NAMALWA (cell line): ENCODE results near the gene FAM168B.

ENCODE experiments used
- DNase-seq: peaks from one replicate; pipeline ENCODE4 v3.0.0-alpha.2; 2015; ENCODE audit warnings: low spot score

Gene FAM168B

GRCh38 chr2:131039908-131040660, 53.2 kb downstream of the FAM168B start:
- no peak for DNase-seq

DNA sequence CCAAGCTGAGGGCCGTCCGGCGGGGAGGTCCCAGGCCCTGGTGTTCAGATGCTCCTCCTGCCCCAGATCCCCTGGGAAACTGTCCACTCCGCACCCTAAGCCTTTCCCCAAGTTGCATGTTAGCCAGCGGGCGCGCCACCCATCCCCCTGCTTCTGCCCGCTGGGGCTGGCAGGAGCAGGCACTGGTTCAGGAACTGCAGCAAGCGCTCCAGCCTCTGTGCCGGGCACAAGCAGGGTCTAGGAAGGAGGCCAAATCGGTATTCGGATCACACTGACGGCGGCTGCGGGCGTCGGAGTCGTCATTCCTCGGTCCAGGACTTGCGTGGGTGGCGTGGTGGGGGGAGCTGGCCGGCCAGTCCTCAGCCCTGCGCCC, 53.7 kb downstream of the FAM168B start:
- no peak for DNase-seq

GRCh38 chr2:131039101-131039440, 54.2 kb downstream of the FAM168B start:
- DNase-seq, result no peak

GRCh38 chr2:131038258-131039100, 54.8 kb downstream of the FAM168B start:
- no peak for DNase-seq

DNA sequence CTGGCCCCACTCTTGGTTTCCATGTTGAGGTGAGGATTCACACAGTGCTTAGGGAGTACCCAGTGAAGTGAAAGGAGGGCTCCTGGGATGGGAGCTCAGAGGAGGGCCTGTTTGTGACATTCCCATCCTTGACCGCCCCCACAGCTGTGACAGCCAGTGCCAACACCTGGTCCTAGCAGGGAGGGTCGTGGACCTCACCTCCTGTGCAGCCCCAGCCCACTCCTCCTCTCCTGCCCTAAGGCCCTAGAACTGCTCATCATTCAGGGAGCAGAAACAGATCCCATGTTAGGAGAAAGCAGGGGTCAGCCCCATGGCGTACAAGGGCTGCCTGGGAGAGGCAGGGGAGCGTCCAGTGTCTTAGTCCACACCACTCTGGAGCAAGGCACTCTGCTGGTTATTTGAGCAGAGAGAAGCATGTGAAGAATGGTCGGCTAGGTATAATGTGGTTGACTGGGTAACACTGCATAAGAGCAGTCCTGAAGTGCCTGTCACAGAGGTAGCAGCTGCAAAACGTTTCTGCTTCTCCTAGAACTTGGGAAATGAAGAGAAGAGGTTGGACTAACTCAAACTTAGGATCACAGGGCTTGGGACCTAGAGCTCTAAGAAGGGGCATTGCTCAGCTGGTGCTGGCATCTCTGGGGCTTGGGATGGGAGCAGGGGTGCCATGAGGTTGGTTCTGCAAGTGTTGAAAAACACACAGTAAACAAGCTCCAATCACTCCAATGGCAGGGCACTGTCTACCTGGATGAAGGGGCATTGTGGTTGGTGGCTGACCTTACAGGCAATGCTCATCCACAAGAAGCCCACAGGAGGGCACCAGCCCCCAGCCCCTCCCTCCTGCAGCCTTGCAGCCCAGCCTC, 55.6 kb downstream of the FAM168B start:
- DNase-seq, result no peak

- DNase-seq, result no peak
These were observed 56.4 kb downstream of the FAM168B start for GRCh38 chr2:131036696-131037397.

GRCh38 chr2:131036269-131036668, 57.0 kb downstream of the FAM168B start:
- DNase-seq, result no peak

DNA sequence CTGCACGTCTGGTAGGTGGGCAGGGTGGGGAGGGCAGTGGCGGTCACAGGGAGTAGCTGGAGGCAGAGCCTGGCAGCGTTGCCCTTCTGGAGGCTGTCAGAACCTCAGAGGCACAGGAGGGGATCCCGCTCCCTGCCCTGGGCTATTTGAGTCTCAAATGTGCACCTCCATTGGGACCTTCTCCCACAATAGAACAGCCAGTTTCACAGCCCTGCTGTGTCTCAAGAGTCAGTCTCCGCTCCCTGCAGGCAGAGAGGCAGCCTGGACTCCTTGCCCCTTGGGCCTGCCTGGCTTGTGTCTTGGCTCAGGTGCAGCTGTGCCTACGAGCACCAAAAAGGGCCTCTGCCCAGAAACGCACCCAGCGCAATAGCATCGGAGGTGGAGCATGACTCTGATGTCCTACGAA, 57.4 kb downstream of the FAM168B start:
- no peak for DNase-seq

DNA sequence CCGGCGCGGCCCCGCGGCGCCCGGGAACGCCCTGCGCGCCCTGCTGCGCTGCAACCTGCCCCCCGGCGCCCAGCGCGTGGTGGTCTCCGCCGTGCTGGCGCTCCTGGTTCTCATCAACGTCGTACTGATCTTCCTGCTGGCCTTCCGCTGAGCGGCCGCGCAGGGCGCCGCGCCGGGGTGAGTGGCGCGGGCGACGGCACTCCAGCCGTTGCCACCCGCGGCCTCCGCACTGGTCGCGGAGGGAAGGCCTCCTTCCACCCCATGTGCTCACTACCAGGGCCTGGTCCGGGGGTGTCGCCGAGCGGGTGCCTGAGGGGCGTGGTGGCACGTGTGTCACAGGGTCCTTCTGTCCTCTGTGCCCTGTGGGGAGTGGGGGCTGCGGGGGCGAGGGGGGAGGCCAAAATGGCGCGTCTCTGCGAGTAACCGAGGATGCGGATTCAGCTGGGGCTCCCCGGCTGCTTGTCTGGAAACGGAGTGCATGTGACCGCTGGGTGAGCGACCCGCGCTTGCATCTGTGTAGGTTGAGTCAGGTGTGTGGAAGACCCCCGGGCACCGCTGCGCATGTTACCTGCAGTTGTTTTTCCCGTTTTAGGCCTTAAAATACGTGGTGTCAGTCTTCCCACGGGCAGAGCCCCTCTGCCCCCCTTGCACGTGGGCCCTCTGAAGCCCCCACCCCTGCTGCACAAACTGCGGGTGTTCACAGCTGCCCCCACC, 58.0 kb downstream of the FAM168B start:
- no peak for DNase-seq

DNA sequence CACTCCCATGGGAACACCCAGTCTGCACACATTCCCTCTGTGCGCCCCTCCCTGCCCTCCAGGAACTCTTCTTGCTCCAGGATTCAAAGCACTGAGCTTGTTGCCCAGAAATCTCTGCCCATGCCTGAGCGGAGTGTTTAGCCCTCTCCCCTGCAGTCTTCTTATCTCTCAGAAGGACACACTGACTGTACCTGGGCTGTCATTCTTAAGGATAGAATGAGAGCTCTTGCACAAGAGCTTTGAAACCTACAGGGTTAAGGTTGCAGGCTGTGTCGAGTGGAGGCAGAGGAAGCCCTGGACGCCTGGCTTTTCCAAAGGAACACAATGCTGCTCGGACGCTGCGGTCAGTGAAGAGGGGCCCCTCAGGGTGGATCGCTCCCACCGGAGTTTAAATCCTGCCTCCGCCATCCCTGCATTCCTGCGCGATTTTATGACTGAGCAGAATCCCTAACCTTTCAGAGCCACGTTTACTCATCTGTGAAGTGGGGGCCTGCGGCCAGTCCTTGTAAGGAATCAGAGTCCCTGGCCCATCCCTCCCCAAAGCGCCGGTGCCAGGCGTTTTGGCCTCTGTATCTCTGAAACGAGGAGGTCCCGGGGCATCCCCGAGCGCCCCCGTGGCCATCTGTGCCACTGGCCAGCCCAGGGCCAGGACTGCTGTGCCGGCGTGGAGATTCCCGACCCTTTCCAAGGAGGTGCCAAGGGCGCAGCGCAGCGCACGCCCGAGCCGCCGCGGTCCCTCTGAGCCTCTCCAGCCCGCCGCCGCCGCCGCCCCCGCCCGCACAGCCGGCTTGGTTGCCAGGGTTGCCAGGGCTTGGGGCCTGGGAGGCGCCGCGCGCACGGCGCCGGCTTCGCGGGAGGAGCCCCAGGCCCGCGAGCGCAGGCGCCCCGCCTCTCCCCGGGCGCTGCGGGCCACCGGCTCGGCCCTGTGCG, 58.9 kb downstream of the FAM168B start:
- DNase-seq, result no peak

GRCh38 chr2:131033786-131034121, 59.5 kb downstream of the FAM168B start:
- no peak for DNase-seq

- DNase-seq, result no peak
These were observed 60.8 kb downstream of the FAM168B start for GRCh38 chr2:131032393-131032836.

DNA sequence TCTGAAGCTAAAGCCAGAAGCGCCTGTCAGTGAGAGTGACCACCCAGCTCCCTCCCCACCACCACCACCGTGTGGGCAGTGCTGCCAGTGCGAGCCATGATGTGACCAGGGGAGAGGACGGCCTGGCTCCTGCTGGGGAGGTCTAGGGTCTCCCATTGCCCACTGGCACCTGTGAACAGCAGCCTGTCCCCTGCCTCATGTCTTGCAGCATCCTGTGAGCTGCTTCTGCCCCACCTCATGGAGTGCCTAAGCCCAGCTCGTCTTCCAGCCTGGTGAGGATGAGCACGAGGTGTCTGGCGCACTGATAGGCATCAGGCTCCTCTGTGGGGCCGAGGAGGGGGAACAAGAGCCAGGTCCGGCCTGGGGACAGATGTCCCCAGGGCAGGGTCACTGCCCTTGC, 61.4 kb downstream of the FAM168B start:
- DNase-seq, result no peak

GRCh38 chr2:131031431-131031841, 61.8 kb downstream of the FAM168B start:
- DNase-seq, result no peak

GRCh38 chr2:131030478-131030971, 62.7 kb downstream of the FAM168B start:
- no peak for DNase-seq

- DNase-seq, result peak; percentile 22
These were observed 63.4 kb downstream of the FAM168B start for GRCh38 chr2:131029812-131030211.

GRCh38 chr2:131027566-131028528, 65.4 kb downstream of the FAM168B start:
- DNase-seq, result no peak

DNA sequence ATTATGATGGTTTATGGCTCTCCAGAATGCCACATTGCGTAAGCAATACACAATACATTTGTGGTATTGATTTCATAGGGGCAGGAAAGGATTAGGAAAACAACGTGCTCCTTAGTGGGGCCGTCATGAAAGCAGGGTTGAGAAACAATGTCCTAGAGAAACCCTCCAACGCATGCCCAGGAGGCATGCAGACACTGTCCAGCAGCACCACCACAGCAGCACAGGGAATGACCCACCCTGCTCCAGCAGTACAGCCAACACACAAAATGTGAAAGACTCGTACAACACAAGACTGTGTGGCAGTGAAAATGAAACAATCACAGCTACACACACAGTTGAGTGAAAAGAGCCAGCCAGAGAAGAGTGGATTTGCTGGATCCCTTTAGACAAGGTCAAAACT, 66.3 kb downstream of the FAM168B start:
- DNase-seq, result no peak

- no peak for DNase-seq
These were observed 69.5 kb downstream of the FAM168B start for GRCh38 chr2:131023758-131024157.
